OCI-M2 (cell line): ENCODE results near the gene PSME2.
A peak's percentile ranks its signal among the peaks of the same experiment; 100 is the strongest.

Experiments
- DNase-seq: peaks from one replicate; lab custom pipeline; 2025; ENCODE audit not compliant: unreplicated experiment; lab: John Stamatoyannopoulos, UW

The PSME2 gene, protein sequence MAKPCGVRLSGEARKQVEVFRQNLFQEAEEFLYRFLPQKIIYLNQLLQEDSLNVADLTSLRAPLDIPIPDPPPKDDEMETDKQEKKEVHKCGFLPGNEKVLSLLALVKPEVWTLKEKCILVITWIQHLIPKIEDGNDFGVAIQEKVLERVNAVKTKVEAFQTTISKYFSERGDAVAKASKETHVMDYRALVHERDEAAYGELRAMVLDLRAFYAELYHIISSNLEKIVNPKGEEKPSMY

DNA sequence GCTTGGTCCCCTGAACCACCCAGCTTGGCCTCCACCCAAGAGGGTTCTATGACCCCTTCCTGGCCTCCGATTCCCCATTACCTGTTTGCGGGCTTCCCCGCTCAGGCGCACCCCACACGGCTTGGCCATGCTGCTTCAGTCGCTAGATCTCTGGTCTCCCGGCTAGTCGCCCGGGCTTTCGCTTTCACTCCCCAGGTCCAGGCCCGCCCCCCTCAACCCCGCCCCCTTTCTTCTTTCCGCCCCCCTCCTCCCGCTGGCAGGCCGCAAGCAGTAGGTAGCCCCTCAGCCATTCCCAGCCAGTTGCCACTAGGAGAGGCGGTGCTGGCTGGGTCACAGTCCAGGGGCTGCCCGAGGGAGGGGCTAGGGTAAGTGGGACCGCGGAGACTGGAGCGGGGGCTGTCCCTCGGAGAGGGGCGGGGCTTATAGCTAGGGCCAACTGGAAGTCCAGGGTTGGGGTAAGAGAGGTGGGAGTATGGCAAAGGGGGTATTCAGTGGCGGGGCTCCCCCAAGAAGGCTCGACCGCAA, at the start of gene PSME2:
PSME2 (minus strand) TSS at position 158 of the 525 bp plus-strand sequence; CDS start at position 129, 29 bp downstream.
- peak; percentile 87 for DNase-seq

DNA sequence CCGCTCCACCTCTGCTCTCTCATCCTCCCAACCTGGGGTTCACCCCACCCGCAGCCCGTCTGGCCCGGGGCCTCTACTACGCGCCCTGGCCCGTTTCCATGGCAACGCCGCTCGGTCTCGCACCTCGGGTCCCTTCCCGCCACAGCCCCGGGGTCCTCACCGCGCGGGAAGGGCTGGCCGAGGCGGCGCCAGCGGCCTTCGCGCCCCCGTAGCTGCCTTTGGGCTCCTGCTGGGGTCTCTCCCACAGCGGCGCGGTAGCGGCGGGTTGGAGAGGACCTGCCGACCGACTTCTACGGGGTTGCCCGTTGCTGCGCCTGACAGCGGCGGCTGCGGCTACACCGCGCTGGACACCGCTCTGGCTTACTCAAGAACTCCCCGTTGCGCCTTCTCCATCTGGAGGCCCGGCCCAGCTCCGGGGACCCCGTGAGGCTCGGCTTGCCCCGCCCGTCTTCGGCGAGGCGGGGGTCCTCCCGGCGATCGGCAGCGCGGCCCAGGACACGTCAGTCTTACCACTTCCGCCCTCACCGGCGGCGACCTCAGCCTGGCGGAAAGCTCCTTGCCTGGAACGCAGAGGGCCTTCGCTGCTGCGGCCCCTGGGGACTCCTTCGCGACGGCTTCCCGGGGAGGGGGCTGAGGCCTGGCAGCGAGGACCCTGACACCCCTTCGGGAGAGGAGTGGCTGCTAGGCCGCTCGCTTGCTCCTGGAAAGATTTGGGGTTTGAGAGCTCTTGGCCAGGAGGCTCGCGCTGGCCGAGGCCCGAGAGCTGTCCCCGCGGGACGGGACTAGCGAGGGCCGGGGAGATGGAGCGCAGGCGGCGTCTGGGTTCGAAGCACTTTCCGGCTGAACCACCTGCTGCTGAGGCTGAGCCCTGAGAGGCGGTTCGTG, 49.0 kb upstream of the PSME2 start, which contains the start of gene TM9SF1:
TM9SF1 (minus strand) TSS at position 256 of the 885 bp plus-strand sequence. CDS start 422 bp downstream, outside the sequence.
- peak; percentile 73 for DNase-seq

DNA sequence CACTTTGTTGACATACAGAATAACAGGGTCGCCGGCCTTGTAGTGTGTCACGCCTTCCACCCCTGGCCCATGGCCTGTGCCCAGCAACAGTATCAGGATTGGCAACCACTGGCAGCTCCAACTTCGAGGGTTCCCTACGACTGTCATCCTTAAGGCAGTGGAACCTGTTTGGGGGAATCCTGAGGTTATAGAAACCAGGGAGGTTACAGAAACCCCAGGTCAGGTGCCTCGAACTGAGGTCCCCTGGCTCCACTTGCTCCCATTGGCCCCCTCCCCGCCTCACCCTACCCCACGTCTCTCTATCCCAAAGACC, 48.4 kb upstream of the PSME2 start:
- DNase-seq, result no peak

DNA sequence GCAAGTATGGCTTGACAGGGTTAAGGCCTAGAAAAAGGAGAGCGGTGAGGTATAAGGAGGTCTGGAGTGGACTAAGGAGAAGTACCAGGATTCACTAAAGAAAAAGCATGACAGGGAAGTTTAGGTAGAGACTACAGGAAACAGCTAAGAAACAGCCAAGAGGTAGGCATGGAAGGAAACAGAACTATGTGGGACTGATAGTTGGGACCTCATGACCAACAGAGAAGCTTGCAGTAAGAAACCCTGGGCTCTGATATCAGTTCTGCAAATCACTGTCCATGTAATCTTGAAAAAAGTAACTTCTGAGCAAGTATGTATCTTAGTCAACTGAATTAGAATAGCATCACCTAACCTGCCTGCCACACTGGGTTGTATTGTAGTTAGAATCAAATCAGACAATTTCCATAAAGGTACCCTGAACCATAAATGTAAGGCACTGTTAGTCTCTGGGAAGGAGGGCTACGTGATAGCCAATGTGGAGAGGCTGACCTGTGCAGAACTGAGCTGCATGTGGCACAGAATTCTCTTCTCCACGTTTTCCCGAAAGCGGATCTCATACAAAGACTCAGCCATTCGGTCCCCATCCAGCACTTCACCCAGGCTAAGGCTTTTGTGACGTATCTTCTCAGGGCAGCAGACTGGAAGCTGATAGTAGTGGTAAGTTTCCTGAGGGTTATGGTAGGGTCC, 47.9 kb upstream of the PSME2 start:
- DNase-seq, result no peak

DNA sequence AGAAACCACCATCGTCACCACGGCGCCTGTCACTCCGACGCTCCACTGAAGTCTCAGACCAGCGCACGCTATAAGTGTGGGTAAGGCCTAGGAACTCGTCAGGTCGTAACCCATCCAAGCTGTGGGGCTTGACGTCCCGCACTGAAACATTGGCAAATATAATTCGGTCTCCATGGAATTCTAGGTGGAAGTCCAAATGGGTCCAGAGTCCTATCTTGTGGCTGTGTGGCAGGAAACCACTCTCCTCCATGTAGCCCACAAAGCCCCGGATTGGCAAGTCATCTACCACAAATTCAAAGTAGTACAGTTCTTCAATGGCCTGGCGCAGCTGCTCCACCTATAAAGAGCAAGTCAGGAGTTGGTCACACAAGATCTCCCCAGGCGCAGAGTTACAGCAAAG, 46.5 kb upstream of the PSME2 start:
- DNase-seq, result no peak

DNA sequence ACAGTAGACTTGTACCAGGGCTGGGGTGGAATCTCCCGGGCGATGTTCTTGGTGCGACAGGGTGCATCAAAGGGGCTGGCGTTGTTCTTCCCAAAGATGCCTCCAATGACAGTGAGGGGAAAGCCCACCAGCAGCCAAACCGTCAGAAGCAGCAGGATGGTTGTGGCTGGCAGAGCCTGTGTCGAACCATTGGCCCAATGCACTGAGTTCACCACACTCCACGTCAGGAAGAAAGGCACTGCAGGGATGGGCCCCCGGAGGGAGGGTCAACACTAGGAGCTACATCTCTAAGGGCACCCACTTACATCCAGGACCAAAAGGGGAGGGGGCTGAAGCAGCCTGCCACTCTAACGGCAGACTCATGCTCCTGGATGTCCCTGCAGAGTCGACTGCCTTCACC, 44.0 kb upstream of the PSME2 start:
- DNase-seq, result no peak

DNA sequence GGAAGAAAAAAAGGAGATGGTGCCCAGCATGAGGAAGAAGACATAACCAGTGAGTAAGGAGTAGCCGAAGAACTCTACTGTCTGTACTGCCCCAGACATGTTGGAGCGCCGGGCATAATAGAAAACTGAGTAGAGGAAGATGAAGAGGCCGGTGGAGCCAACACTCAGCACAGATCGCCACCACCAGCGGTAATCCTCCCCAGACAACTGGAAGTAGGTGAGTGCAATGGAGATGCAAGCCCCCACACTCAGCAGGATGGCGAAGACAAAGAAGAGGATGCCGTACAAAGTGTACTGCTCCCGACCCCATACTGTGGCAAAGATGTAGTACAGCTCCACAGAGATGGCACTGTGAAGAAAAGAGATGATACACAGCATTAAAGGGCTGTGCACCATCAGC, 43.0 kb upstream of the PSME2 start:
- no peak for DNase-seq

DNA sequence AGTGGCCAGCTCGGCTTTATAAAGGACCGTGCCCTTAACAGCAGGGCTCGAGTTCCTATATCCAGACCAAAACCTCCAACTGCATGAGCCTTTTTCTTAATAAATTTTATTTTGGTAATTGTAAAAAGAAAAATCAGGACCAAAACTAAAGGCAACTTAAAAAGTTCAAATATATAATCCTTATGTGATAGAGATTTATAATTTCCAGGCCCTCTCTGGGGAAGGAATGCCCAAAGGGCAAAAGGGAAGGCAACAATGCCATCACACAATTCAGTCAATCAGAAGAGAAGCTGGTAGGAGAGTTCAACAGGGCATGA, 42.6 kb upstream of the PSME2 start:
- no peak for DNase-seq

DNA sequence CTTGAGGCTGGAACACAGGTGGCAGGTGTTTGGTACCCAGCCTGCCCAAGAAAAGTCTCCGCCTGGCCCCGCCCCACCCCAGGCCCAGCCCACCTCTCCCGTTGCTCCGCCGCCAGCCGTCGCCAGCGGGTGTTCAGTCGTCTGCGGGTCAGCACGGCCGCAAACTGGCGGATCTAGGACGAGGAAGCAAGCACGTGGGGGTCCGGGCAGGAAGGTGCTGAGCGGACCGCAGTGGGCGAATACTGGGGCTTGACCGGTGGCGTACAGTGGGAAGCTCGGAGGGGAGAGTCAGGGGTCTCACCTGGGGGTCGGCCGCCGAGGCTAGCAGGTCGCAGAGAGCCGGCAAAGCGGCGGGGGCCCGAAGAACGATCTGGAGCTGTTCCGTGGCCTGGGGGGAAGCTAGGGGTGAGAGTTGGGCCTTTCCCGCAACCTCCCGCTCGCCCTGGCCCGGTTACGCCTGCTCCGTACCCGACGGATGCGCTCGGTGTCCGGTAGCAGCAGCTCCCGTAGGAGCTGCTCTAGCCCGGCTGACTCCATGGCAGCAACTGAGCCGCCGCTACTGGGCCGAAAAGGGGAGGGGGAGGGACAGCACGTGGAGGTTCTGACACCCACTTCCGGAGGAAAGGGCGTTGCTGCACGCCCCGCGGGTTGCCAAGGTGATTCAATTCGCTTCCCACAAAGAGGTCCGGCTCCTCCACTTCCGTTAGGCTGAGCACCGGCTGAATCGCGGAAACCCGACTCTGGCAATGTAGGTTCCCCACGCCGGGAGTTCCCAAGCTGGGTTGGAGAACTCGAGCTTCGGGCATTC, 42.0 kb upstream of the PSME2 start, which contains the start of gene IPO4:
IPO4 (minus strand) TSS at position 566 of the 808 bp plus-strand sequence; CDS start at position 537, 29 bp downstream.
- DNase-seq, result peak; percentile 75

DNA sequence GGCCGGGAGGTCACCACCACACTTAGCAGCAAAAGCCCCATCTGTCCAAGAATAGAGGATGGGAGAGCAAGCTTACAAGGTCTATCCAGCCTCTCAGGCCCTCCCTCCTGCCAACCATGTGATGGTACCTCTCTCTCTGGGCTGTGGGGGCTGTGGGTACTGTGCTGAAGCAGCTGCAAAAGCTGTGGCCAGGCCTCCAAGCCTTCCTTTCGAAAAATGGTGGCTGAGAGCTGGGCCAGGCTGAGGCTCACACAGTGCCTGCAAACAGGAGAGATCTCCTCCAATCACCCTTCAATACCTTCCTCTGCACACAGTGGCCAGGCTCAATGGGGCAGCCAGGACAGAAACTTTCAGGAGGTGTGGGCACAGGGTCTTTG, 41.1 kb upstream of the PSME2 start:
- no peak for DNase-seq

DNA sequence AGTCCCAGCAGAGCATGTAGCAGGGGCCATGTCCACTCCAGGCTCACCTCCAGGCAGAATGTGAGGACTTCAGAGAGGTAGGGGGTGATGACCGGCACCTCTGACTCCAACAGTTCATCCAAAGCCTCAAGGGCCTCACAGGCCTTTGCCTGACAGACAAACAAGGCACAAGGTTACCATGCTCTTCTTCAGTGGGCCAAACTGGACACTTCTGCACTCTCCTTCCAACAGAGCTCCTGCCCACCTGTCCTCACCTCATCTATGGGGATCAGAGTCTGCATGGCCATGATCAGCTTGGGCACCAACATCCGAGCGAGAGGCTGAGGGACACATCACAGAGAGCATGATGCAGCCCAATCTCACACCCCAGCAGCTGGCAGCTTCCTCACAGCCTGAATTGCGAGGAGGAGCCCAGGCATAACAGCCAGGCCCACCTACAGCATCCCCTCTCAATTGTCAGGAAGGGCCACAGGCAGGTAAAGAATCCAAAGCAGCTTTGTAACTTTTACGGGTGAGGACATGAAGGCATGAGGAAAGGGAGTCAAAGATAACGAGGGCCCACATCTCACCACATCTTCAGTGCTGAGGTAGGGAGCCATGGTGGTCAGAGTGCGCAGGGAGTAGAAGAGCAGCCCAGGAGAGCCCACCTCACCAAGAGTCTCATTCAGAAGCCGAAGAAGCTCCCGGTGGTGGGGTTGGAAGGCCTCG, 40.6 kb upstream of the PSME2 start:
- no peak for DNase-seq

DNA sequence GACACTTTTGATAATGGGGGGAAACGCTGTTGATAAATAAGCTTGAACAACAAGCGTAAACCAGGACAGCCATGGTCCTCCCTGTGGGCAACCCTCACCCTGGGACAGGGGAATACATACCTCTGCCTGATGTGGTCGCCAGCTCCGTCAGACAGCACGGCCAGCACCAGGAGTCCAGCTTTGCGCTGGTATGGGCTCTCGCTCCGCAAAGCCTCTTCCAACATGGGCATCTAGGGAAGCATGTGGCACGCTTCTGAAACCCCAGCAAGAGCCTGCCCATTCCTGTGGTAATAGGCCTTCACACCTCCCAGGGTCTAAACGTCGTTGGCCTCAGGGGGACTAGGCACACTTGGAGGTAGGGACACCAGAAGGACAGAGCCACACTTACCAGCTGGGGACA, 39.3 kb upstream of the PSME2 start:
- no peak for DNase-seq

DNA sequence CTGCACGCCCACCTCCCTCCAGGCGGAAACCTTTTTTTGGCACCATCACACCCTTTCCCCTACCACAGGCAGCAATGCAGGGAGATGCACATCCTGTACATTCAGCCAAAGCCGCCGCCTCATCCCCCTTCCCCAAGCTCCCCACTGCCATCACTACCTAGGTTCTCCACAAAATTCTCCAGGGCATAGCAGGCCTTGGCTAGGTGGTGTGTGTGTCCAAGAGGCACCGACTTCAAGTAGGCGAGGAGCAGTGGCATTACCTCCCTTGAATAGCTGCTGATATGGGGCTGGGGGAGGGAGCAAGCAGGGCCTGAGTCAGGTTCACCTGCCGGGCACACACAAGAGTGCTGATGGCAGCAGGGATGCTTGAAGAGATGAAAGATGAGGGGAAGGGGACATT, 38.6 kb upstream of the PSME2 start:
- no peak for DNase-seq

DNA sequence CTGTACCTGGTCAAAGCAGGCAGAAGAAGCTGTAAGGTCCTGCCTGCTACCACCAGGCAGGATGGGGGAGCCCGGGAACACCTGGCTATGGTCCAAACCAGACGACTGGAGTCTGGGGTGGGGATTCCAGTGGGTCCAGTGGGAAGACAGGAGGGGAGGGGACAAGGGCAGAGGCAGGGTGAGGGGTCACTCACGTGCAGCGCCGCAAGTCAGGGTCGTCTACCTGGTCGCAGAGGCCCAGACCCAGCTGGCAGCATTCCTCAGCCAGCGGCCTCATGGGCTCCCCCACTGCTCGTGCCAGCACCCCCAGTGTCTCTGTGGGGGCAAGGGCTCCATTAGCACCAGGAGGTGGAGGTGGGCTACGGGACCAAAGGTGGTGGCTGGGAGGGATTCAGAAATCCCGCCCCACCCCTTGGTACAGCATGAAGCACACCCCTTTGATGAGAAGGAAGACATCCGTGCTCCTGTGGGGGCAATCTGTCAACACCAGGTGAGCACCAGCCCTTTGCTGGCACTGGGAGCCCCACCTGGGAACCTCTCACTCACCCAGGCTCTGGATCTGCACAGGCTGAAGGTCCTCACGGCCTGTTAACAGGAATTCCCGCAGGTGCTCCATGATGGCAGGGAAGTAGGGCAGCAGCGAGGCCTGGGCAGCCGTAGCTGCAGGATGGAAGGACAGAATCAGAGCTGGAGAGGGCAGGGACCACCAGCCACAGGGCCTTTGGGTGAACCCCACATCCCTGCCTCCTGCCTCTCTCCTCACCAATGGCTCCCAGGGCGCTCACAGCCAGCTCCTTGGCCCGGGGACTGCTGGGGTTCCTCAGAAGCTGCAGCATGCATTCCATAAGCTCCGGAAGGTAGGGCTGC, 37.9 kb upstream of the PSME2 start:
- DNase-seq, result no peak

DNA sequence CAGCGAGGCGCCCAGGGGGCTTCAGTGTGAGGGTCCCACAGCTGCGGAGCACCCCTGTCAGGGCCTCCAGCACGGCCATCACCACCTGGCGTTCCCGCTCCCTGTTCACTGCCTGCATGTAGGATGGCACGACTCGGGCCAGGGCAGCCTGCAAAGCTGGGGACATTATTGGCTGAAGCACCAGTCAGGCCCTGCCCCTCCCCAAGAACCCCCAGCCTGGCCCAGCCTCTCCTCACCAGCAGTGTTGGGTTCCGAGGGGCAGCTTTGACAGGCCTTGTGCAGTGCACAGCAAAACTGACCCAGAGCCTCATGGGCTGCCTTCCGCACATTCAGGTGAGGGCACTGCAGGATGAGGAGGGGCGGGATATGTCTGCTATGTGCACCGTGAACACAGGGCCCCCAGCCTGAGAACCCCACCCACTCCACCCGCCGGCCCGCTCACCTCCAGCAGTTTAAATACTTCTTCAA, 36.6 kb upstream of the PSME2 start:
- no peak for DNase-seq

DNA sequence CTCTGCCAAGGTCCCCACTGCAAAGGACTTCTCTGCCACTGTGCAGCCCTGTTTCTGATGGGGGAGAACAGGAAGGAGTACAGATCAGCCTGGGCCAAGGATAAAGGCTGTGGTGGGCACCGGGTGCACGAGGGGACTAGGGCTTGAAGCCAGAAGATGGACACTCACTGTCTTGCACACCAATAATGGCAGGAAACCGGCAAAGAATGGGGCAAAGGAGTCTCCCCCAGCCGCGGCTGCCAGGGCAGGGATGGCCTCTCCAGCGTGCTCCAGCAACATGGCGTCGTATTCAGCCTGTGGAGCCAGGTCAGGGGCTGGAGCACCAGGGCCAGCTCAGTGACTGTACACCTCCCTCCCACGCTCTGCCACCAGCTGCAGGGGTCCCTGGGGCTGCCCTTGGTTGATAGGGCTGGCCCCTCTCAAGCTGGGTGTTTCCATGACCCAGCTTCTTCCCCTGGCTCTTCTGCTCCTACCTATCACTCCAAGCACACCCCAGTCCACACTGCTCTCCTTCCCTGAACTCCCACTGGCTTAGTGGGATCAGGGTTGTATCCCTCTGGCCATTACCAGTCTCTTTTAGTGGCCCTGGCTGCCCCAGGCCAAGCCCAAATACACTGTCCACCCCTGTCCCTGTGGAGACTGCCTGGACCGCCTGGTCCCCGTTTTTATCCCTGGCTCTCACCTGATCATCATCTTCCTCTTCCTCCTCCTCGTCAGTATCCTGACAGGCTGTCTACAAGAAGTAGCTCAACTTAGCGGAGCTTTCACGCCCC, 35.9 kb upstream of the PSME2 start:
- DNase-seq, result no peak

DNA sequence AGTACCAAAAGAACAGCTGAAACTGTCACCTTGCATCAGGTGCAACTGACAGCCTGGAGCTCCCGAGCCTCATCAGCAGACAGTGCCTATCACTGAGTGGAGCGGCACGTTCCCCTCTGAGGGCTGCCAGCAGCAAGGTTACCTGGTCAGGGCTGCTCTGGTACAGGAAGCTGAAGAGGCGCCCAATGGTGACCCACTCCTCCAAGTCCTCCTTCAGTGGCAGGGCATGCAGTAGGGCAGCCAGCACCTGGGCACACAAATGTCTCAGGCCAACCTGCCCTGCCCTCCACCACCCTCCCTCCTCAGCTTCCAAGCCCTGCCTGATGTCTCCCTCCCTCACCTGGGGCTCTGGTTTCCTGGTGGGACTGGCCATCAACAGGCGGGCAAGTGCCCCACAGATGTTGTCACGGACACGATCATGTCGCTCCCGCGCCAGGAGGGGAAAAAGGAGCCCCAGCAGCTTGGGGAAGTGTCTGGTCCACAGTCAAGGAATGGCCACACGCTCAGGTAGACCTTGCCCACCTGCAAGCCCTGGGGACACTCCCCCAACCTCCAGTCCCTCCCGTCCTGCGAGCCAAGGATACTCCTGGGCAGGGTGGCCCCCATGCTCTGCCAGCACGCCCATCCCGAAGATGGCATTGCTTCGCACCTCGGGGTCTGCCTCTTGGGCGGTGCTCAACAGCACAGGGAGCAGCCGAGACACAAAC, 35.1 kb upstream of the PSME2 start:
- no peak for DNase-seq
